Keratinocyte (primary cell): Measurements from ENCODE around the gene DCPS. TPM values are rescaled to one million over a fixed set of nuclear protein-coding genes. Genes with fewer than 3 reads are reported as not detected.

Experiments
- DNase-seq: peaks from one replicate; pipeline ENCODE4 v3.0.0-alpha.2; 2011; ENCODE audit warnings: low read depth, missing footprints, low spot score
- FAIRE-seq: peaks from 2 replicates; lab custom pipeline; 2011; peaks lifted over from hg19 to GRCh38; lab: Jason Lieb, UNC
- H2AFZ ChIP-seq: 2 replicates; pipeline ENCODE4 v1.6.0; 2012; ENCODE audit warnings: low read length, control low read depth, inconsistent platforms; ENCODE audit not compliant: control insufficient read depth
- H3K27ac ChIP-seq: 2 replicates; pipeline ENCODE4 v1.5.1; 2011; ENCODE audit warnings: low read length; ENCODE audit not compliant: control insufficient read depth, insufficient read depth
- H3K27me3 ChIP-seq: 3 replicates; pipeline ENCODE4 v1.6.0; 2011; ENCODE audit warnings: low read length; ENCODE audit not compliant: control insufficient read depth, insufficient read depth; ENCODE audit errors: extremely low read depth
- H3K36me3 ChIP-seq, 2 experiments: 2 replicates in 1 of 2; 3 replicates in 1 of 2; pipeline ENCODE4 v1.5.1; 2011; ENCODE audit warnings: low read length in 2 of 2, mild to moderate bottlenecking in 1 of 2; ENCODE audit not compliant: control insufficient read depth in 2 of 2, insufficient read depth in 2 of 2; ENCODE audit errors: extremely low read depth in 1 of 2
- H3K4me1 ChIP-seq: 3 replicates; pipeline ENCODE4 v1.5.1; 2011; ENCODE audit warnings: low read length; ENCODE audit not compliant: control insufficient read depth, insufficient read depth; ENCODE audit errors: extremely low read depth
- H3K4me2 ChIP-seq: 3 replicates; pipeline ENCODE4 v1.6.0; 2011; ENCODE audit warnings: low read depth, low read length; ENCODE audit not compliant: control insufficient read depth, insufficient read depth; ENCODE audit errors: extremely low read depth
- H3K4me3 ChIP-seq, 3 experiments: fragments of 200-600 bp in 1 of 3; sonication (generic) in 1 of 3; 2 replicates in 2 of 3; 3 replicates in 1 of 3; pipeline ENCODE4 v1.5.1; 2011 to 2016; ENCODE audit warnings: low read length in 3 of 3, mild to moderate bottlenecking in 3 of 3, control low read depth in 2 of 3, inconsistent platforms in 1 of 3, low read depth in 1 of 3, mixed read lengths in 1 of 3, mixed run types in 1 of 3, moderate library complexity in 1 of 3; ENCODE audit not compliant: control insufficient read depth in 2 of 3, insufficient read depth in 2 of 3; ENCODE audit errors: extremely low read depth in 1 of 3
- H3K79me2 ChIP-seq: 2 replicates; pipeline ENCODE4 v1.6.0; 2012; ENCODE audit warnings: low read length; ENCODE audit not compliant: control insufficient read depth, insufficient read depth
- H3K9ac ChIP-seq: 3 replicates; pipeline ENCODE4 v1.6.0; 2011; ENCODE audit warnings: low read length; ENCODE audit not compliant: control insufficient read depth, insufficient read depth; ENCODE audit errors: extremely low read depth
- H3K9me1 ChIP-seq: 3 replicates; pipeline ENCODE4 v1.6.0; 2011; ENCODE audit warnings: low read length; ENCODE audit not compliant: control insufficient read depth, insufficient read depth; ENCODE audit errors: extremely low read depth
- H3K9me3 ChIP-seq: 2 replicates; pipeline ENCODE4 v1.5.1; 2012; ENCODE audit warnings: low read depth, low read length; ENCODE audit not compliant: control insufficient read depth
- H4K20me1 ChIP-seq: 3 replicates; pipeline ENCODE4 v1.6.0; 2011; ENCODE audit warnings: low read length; ENCODE audit not compliant: control insufficient read depth, insufficient read depth; ENCODE audit errors: extremely low read depth
- EZH2 ChIP-seq: IDR thresholded peaks from one replicate; pipeline ENCODE4 v1.6.1; 2012; ENCODE audit warnings: inconsistent platforms, mild to moderate bottlenecking, low read length, moderate library complexity
- dilution Hi-C: fragments of 300-500 bp; cut with MboI; formaldehyde crosslinking; loops from one replicate; pipeline ENCODE4 v1.7.0; 2020; ENCODE audit warnings: low sequenced_read_pairs; ENCODE audit not compliant: extremely low pct_ligation_motif_present
- polyA plus RNA-seq, 5 experiments: library from polyadenylated mRNA; depleted of rRNA in 3 of 5; stranded (reverse) in 3 of 5; stranded (forward) in 1 of 5; unstranded in 1 of 5; fragments of >200 nt; gene quantifications; 1 replicate in 1 of 5; 2 replicates in 3 of 5; 3 replicates in 1 of 5; pipeline versions ENCODE4 v1.2.1 to v1.2.3, GENCODE V29; 2011 to 2012; ENCODE audit warnings: missing spikeins in 2 of 5, low read depth in 1 of 5, low replicate concordance in 1 of 5
- TF ChIP-seq, protein P1 (sequence below), 3 experiments: IDR thresholded peaks in 1 of 3; conservative IDR thresholded peaks in 1 of 3; optimal IDR thresholded peaks in 1 of 3; 2 replicates in 2 of 3; 3 replicates in 1 of 3; pipeline versions ENCODE3 to v1.5.1; 2011; ENCODE audit warnings: low read length in 3 of 3, mild to moderate bottlenecking in 3 of 3, moderate library complexity in 2 of 3, control low read depth in 1 of 3, inconsistent platforms in 1 of 3; ENCODE audit not compliant: insufficient read depth in 2 of 3; ENCODE audit errors: extremely low read depth in 1 of 3

DCPS gene
- polyA plus RNA-seq, 1 donor (not counting 4 experiments of a cell fraction or from before 2014, with no cell fraction given) = 31.3 TPM

DNA sequence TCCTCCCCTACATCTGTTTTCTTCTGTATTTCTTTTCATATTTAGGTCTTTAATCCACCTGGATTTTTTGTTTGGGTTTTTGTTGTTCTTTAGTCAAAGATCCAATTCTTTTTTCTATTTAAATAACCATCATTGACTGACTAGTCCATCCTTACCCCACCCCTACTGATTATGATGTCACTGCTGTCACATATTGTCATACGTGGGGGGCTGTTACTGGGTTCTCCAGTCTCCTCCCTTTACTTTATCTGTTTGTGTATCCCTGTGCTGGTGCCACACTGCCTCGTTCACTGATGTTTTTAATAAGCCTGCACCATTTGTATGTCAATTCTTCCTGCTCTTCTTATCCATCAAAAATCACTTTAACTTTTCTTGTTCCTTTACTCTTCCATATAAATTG lies 6.9 kb upstream of the DCPS start:
- no peak for FAIRE-seq
- no peak overlapping the region for H2AFZ ChIP-seq
- no peaks in the 10 kb centered on the region for H3K9me1 ChIP-seq
- TF ChIP-seq, protein P1, sequence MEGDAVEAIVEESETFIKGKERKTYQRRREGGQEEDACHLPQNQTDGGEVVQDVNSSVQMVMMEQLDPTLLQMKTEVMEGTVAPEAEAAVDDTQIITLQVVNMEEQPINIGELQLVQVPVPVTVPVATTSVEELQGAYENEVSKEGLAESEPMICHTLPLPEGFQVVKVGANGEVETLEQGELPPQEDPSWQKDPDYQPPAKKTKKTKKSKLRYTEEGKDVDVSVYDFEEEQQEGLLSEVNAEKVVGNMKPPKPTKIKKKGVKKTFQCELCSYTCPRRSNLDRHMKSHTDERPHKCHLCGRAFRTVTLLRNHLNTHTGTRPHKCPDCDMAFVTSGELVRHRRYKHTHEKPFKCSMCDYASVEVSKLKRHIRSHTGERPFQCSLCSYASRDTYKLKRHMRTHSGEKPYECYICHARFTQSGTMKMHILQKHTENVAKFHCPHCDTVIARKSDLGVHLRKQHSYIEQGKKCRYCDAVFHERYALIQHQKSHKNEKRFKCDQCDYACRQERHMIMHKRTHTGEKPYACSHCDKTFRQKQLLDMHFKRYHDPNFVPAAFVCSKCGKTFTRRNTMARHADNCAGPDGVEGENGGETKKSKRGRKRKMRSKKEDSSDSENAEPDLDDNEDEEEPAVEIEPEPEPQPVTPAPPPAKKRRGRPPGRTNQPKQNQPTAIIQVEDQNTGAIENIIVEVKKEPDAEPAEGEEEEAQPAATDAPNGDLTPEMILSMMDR (optimal IDR thresholded peaks at IDR 0.05 in 1 of 3, IDR thresholded peaks at IDR 0.05 in 1 of 3, conservative IDR thresholded peaks at IDR 0.05 in 1 of 3; ENCODE audit: extremely low read depth in 1 of 3, insufficient read depth in 2 of 3, low read length in 3 of 3) = no peak
- TF ChIP-seq EZH2 = no peak
- no peaks in the 10 kb centered on the region for H4K20me1 ChIP-seq
- H3K4me3 ChIP-seq = no peak overlapping the region
- no peaks in the 10 kb centered on the region for H3K4me1 ChIP-seq
- no peak overlapping the region for H3K4me2 ChIP-seq
- H3K36me3 ChIP-seq = peaks cover 11% of the 10 kb centered on the region in 2 experiments
- H3K27ac ChIP-seq = no peak overlapping the region
- DNase-seq = no peak
- H3K79me2 ChIP-seq = no peaks in the 10 kb centered on the region
- no peaks in the 10 kb centered on the region for H3K9me3 ChIP-seq
- H3K9ac ChIP-seq = no peak overlapping the region
- dilution Hi-C loops = no loop called here
- no peaks in the 10 kb centered on the region for H3K27me3 ChIP-seq

DNA sequence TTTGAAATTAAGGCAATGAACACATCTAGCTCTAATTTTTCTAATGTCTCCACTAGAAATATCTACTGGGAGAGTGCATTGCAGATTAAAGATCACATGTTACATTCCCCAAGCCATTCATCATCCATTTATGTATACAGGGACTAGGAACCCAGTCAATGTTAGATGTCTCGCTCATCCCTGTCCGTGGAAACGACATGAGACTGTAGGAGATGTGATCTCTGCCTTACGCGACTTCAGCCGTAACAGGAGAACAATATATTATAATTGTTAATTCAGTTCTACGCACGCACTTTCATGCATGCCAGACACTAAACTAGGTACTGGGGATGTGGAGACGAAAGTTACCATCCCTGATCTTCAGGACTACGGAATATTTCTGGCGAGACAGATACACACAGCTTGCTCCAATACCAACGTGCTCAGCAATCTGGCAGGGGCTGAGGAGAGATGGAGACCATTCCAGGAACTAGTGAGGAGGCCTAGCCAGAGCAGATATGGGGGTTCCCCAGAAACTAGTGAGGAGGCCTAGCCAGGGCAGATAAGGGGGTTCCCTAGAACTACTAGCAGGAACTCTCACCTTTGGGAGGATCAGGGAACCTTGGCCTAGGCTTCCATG lies 706 bp downstream of the DCPS start:
- peaks cover 18% of the 10 kb centered on the region for H3K79me2 ChIP-seq
- dilution Hi-C loops = no loop called here
- H3K9me1 ChIP-seq = no peaks in the 10 kb centered on the region
- H4K20me1 ChIP-seq = no peaks in the 10 kb centered on the region
- H2AFZ ChIP-seq = peak overlapping the region; percentile 99
- peak overlapping the region; percentile 81 to 85 (median 84) for H3K4me3 ChIP-seq
- H3K9me3 ChIP-seq = no peaks in the 10 kb centered on the region
- peak overlapping the region; percentile 85 for H3K27ac ChIP-seq
- no peaks in the 10 kb centered on the region for H3K36me3 ChIP-seq
- FAIRE-seq = no peak
- no peaks in the 10 kb centered on the region for H3K27me3 ChIP-seq
- peak overlapping the region; percentile 90 for H3K9ac ChIP-seq
- H3K4me1 ChIP-seq = peaks cover 22% of the 10 kb centered on the region
- TF ChIP-seq, protein P1 (optimal IDR thresholded peaks at IDR 0.05 in 1 of 3, IDR thresholded peaks at IDR 0.05 in 1 of 3, conservative IDR thresholded peaks at IDR 0.05 in 1 of 3; ENCODE audit: extremely low read depth in 1 of 3, insufficient read depth in 2 of 3, low read length in 3 of 3) = no peak
- TF ChIP-seq EZH2 = no peak
- H3K4me2 ChIP-seq = peak overlapping the region; percentile 89
- DNase-seq = no peak
